Measurements from ENCODE around the gene SEMA3D. TPM values are rescaled to one million over a fixed set of nuclear protein-coding genes. Genes with fewer than 3 reads are reported as not detected.

Gene SEMA3D
- total and polyA plus RNA-seq, 2 donors (not counting 3 experiments of a cell fraction or from before 2014, with no cell fraction given): 9.9 to 10.3 TPM

DNA sequence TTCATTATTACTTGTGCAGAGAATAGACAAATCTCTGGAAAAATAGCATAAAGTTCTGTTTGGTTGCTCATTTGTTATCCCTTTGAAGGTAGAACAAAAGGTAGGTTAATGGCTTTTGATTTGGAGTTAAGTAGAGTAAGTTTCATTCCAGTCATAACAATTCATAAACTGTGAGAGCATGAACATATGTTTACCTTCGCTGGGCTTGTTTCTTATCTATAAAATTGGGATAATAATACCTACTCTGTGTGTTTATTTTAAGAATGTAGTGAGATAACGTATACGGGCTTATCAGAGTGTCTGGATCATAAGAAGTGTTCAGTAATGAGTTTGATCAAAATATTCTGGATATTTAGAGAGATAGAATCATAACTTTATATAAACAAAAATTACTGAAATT lies 155.4 kb downstream of the SEMA3D start:
- dilution Hi-C loops (cut with MboI; ENCODE audit: extremely low pct_ligation_motif_present, low sequenced_read_pairs): no loop called here
- H3K27me3 ChIP-seq (ENCODE audit: control insufficient read depth in 2 of 2, insufficient read depth in 2 of 2, low read length in 2 of 2): no peaks in the 10 kb centered on the region
- no peaks in the 10 kb centered on the region for H4K20me1 ChIP-seq (replicated peaks; ENCODE audit: control insufficient read depth, extremely low read depth, insufficient read depth, low read length)
- DNase-seq (ENCODE audit: low read depth, low spot score): no peak
- no peaks in the 10 kb centered on the region for H3K9me3 ChIP-seq (replicated peaks; ENCODE audit: control insufficient read depth, insufficient read depth, low read length)
- no peak overlapping the region for H3K4me2 ChIP-seq (ENCODE audit: insufficient read depth, low read length)
- BruUV-seq (replicated peaks): no TSS peak
- H3K36me3 ChIP-seq (ENCODE audit: control insufficient read depth in 2 of 2, extremely low read depth in 1 of 2, insufficient read depth in 2 of 2, low read length in 2 of 2): no peaks in the 10 kb centered on the region
- no peaks in the 10 kb centered on the region for H3K4me1 ChIP-seq (ENCODE audit: control insufficient read depth, extremely low read depth, insufficient read depth, low read length)
- no peak overlapping the region for H3K4me3 ChIP-seq (replicated peaks in 1 of 3; ENCODE audit: insufficient read depth in 1 of 3, low read depth in 1 of 3, low read length in 3 of 3)
- FAIRE-seq: no peak
- intact Hi-C loops (cut with micrococcal nuclease): loop anchor here (1.0 to 10.0 kb wide), 4 partner anchors 273 to 799 kb away; no protein-coding TSS in a partner anchor
- no peak overlapping the region for H3K27ac ChIP-seq (ENCODE audit: insufficient read depth, low read depth, low read length)
- no peak for TF ChIP-seq EZH2 (IDR thresholded peaks at IDR 0.05; ENCODE audit: borderline replicate concordance, low read depth, low read length, severe bottlenecking)
- TF ChIP-seq FOS (IDR thresholded peaks at IDR 0.05; ENCODE audit: borderline replicate concordance, insufficient read depth, low read length): no peak
- no peak for TF ChIP-seq GATA2 (IDR thresholded peaks at IDR 0.05; ENCODE audit: insufficient read depth, insufficient read length, low read depth, low read length)
- TF ChIP-seq, protein P1, sequence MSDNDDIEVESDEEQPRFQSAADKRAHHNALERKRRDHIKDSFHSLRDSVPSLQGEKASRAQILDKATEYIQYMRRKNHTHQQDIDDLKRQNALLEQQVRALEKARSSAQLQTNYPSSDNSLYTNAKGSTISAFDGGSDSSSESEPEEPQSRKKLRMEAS (IDR thresholded peaks at IDR 0.05; ENCODE audit: insufficient read depth, insufficient read length): no peak
- TF ChIP-seq POLR2AphosphoS5 (IDR thresholded peaks at IDR 0.05; ENCODE audit: insufficient read depth, low read depth, low read length): no peak
- no peak for TF ChIP-seq MYC (IDR thresholded peaks at IDR 0.05; ENCODE audit: low read depth, low read length)
- TF ChIP-seq JUN (IDR thresholded peaks at IDR 0.05; ENCODE audit: borderline replicate concordance, insufficient read depth, insufficient read length, low read depth): no peak
- no peak for TF ChIP-seq POLR2A (IDR thresholded peaks at IDR 0.05; ENCODE audit: low read depth, low read length)
- no peak for TF ChIP-seq CTCF (IDR thresholded peaks at IDR 0.05; ENCODE audit: extremely low read depth in 1 of 2, insufficient read depth in 1 of 2, low read depth in 1 of 2, low read length in 2 of 2)
- no peak overlapping the region for H2AFZ ChIP-seq (ENCODE audit: low read depth, low read length)
- POLR2A ChIA-PET: no interaction called here
- CTCF ChIA-PET: interaction anchor here (0.5 to 10.6 kb wide), 36 partner anchors 7 to 1438 kb away, joined by 3 to 302 read pairs (median 4); partner anchors contain the start of gene SEMA3D
- H3K79me2 ChIP-seq (ENCODE audit: control insufficient read depth, insufficient read depth, low read length): no peaks in the 10 kb centered on the region
- H3K9me1 ChIP-seq (replicated peaks; ENCODE audit: control insufficient read depth, extremely low read depth, insufficient read depth, low read length): no peaks in the 10 kb centered on the region
- no peak overlapping the region for H3K9ac ChIP-seq (replicated peaks; ENCODE audit: extremely low read depth, insufficient read depth, low read length)

All from endothelial cell of umbilical vein (primary cell).